HG02623 (cell line): Measurements from ENCODE around the gene ZNF175.

Experiments
- ATAC-seq: cut with Tn5 transposase; IDR thresholded peaks from one replicate; pipeline ENCODE4 v1.9.1; 2021; ENCODE audit warnings: moderate library complexity; ENCODE audit not compliant: unreplicated experiment

ZNF175 gene

GRCh38 chr19:51549533-51550324 lies 21.4 kb upstream of the ZNF175 start:
- no peak for ATAC-seq

- no peak for ATAC-seq
Measured at GRCh38 chr19:51550848-51551672, 20.0 kb upstream of the ZNF175 start.

GRCh38 chr19:51551673-51552432 lies 19.2 kb upstream of the ZNF175 start:
- ATAC-seq = no peak

GRCh38 chr19:51552608-51552995 lies 18.5 kb upstream of the ZNF175 start:
- no peak for ATAC-seq

GRCh38 chr19:51552996-51553725 lies 17.9 kb upstream of the ZNF175 start:
- ATAC-seq = no peak

GRCh38 chr19:51559240-51559639 lies 11.8 kb upstream of the ZNF175 start:
- ATAC-seq = no peak

- no peak for ATAC-seq
Measured at GRCh38 chr19:51560339-51560738, 10.7 kb upstream of the ZNF175 start.

- ATAC-seq = no peak
Measured at GRCh38 chr19:51564791-51565190, 6.3 kb upstream of the ZNF175 start.

- ATAC-seq = no peak
Measured at GRCh38 chr19:51565583-51565982, 5.5 kb upstream of the ZNF175 start.

- no peak for ATAC-seq
Measured at GRCh38 chr19:51566489-51567100, 4.5 kb upstream of the ZNF175 start.

- no peak for ATAC-seq
Measured at GRCh38 chr19:51567583-51567982, 3.5 kb upstream of the ZNF175 start.

- no peak for ATAC-seq
Measured at GRCh38 chr19:51568456-51568855, 2.6 kb upstream of the ZNF175 start.

GRCh38 chr19:51571599-51571998 lies 516 bp downstream of the ZNF175 start:
- no peak for ATAC-seq

- no peak for ATAC-seq
Measured at GRCh38 chr19:51572410-51572809, 1.3 kb downstream of the ZNF175 start.

- no peak for ATAC-seq
Measured at GRCh38 chr19:51572908-51573307, 1.8 kb downstream of the ZNF175 start.

GRCh38 chr19:51573331-51573730 lies 2.2 kb downstream of the ZNF175 start:
- ATAC-seq = no peak

GRCh38 chr19:51576850-51577249 lies 5.8 kb downstream of the ZNF175 start:
- ATAC-seq = no peak

- no peak for ATAC-seq
Measured at GRCh38 chr19:51586103-51586728, 15.1 kb downstream of the ZNF175 start.

GRCh38 chr19:51586799-51587198 lies 15.7 kb downstream of the ZNF175 start:
- no peak for ATAC-seq
